HG03457 (cell line): ENCODE measurements around the gene ZNF697.
"Not testable (repeated sequence)": the region's sequence is repeated elsewhere in the genome, so short reads cannot be mapped to it uniquely, and the experiment has no call there.

ENCODE experiments used
- ATAC-seq: cut with Tn5 transposase; IDR thresholded peaks from one replicate; pipeline ENCODE4 v1.9.1; 2021; ENCODE audit warnings: moderate number of reproducible peaks; ENCODE audit not compliant: unreplicated experiment

The ZNF697 gene

DNA sequence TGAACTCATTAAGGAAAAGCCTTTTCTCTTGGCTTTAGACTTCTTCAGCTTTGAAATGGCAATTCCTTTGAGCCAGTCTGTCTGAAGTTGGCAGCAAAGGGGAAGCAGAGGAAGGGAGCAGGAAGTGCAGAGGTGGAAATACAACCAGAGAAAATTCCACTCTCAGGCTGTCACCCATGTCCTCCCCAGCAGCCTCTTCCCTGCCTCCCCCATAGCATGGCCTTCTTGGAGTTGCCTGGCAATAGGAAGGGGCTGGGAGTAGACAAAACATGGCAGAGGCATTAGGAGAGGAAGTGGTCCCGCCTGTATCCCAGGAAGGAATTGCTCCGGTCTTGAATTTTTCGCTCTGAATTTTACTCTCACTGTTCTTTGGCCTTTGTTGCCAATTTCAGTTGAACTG lies 44.8 kb downstream of the ZNF697 start:
- ATAC-seq: not testable (repeated sequence)

DNA sequence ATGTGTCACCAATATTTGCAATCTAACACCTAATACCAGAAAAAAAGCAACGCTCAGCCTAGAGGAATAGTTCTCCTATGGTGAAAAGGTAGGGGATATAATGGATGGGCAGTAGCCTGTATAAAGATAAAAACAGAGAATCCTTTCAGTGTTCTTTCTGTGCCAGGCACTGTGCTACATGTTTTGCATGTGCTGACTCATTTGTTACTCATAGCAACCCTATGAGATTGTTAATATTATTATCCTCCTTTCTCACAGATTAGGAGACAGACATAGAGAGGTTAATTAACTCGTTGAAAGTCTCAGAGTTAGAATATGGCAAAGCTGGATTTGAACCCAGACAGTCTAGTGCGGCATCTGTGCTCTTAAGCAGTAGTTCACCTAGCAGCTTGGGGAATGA lies 45.3 kb downstream of the ZNF697 start:
- ATAC-seq: not testable (repeated sequence)

DNA sequence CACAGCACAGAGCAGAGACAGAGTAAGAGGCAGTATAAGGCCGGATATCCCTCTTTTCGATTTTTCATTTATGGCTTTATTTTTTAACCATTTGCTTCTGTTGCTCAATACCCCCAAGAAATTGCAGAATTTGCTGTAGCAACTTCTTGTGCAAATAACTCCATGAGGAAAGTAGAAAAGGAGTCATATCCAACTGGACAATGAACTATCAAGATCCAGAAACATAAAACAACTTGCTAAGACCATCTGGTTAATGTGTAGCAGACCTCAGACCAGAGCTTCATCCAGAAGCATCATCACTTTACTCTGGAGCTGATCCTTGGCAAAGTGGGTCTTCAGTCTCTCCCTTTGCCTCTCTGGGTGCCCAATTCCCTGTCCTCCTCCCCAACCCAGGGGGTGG lies 45.9 kb downstream of the ZNF697 start:
- ATAC-seq: no peak

DNA sequence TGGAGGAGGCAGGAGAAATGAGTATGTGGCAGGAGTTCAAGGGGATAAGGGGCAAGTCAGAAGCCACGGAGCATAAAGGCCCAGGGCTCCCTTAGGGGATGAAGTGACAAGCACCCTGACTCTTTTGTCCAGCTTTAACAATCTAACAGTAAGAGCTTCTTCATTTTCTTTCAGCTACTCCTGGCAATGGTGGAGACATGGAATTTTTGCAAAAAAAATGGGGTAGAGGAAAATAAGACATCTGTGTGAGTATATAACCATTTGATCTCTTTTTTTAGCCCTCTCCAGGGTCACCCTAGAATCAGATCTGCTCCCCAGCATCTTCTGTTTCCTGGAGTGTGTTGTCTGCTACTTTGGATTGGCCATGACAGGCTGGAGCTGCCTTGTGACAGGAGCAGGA lies 47.1 kb downstream of the ZNF697 start:
- ATAC-seq: no peak

DNA sequence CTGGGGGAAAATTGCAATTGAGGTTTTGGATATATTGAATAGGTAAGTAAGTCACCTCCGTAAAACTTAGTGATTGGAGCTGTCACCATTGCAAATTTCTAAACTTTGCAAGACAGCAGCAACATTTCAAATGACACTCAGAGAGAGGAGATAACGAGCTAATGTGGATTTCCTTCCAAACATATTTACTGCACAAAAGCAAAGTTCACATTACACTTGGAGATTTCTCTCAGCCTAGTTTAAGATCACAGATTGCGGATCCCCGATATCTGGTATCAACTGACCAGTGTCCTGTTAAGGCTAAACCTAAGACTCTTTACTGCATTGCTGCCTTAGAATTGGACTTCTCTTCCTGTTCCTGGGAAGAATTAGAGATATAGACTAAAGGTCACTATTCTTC lies 47.5 kb downstream of the ZNF697 start:
- no peak for ATAC-seq

DNA sequence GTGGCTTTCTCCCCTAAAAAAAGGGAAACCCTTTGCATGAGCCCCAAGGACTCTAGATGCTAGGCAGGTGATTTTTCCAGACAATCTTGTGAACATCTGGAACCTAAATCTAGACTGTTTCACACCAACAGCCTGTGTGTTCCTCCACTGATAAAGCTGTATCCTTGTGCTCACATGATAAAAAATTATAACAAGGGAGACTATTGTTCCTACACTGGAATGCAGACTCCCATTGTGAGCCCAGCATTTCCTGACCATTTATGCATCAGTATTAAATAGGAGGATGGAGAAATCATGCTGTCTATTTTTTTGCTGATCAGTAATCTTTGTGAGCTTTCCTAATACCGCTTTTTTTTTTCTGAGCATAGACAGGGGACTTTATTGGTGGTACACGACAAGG lies 52.5 kb downstream of the ZNF697 start:
- no peak for ATAC-seq

DNA sequence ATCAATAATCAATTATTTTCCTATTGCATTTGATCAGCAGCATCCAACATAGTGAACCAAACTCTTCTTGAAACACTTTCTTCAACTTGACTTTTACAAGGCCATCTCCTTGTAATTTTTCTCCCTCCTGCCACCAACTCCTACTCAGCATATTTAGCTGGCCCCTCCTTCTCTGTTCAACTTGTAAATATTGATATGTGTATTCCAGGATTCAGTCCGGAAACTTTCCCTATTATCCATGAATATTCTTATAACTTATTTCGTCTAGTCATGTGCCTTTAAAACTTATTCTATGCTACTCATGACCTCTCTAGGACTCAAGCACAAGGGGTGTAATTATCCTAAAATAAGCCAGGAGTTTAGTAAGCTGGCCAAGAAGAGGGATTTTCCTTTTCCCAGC lies 52.9 kb downstream of the ZNF697 start:
- ATAC-seq: no peak

DNA sequence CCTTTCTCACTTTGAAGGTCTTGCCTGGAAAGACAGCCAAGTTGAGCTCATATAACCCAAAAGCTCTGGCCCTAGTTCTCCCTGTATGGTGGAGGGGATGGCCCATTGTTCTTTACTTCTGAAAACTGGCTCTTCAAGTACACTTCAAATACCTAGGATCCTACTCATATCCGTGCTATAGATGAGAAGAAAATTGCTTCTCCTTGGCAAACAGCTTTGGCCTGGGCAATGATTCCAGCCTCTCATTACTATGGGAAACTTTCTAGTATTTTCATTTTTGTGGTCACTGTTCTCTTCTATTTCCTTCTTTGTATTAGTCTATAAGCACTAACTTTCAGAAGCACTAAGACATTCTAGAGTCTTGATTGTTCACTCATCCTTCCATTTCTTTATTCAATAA lies 53.7 kb downstream of the ZNF697 start:
- no peak for ATAC-seq

DNA sequence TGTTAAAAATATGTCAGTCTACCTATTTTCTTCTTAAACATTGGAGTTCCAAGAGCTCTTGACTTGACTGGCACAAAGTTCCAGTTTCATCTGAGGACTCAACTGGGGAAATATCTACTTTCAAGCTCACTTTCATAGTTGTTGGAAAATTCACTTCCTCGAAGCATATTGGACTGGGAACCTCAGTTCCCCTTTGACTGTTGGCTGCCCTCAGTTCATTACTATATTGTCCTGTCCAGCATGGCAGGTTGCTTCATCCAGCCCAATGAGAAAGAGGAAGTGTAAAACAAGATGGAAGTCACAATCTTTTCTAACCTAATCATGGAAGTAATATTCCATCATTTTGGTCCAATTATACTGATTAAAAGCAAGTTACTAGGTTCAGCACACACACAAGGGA lies 54.3 kb downstream of the ZNF697 start:
- no peak for ATAC-seq

DNA sequence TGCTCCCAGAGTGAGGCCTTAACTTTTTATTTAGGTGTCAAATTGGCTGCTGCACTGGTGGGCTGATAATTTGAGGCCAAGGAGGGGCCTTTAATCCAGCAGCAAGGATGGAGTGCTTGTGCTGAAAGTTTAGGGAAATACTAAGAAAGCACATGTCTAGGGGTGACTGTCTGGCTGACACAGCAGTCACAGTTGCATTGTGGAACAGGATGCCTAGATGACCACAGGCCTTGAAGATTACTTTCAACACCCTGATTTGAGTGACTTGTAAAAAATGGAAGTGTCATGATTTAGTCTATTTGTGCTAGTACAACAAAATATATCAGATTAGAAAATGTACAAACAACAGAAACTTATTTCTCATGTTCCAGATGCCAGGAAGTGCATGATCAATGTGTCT lies 57.7 kb downstream of the ZNF697 start:
- ATAC-seq: no peak

DNA sequence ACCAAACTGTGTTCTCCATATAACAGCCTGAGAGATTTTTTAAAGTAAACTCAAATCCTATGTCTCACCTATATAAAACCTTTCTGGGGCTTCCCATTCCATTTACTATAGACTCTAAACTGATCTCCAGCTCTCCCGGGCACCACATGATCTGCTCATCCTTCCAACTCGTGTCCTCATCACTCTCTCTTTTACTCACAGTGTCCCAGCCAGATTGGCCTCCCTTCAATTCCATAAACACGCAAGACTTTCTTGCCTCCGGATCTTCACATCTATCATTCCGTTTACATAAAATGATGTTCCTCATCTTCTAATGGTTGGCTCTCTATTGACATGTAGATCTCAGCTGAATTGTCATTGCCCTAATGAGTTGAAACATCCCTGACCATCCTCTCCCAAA lies 59.4 kb downstream of the ZNF697 start:
- ATAC-seq: no peak

DNA sequence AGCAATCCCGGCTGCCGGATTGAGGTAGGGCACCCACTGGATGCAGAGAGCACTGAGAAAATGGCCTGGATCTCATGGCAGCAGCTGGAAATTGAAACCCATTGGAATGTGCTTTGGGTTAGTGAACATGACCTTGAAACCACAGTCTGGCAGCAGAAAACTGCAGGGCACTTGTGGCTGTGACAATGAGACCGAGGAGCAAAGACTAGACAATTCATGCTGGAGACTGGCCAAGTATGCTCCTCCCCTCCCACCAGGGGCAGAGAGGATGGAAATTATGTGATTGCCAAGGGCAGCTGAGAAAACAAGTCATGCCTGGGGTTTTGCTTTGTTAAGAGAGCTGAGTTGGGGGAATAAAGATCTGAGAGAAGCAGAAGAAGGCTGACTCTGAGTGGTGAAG lies 60.7 kb downstream of the ZNF697 start:
- ATAC-seq: no peak

DNA sequence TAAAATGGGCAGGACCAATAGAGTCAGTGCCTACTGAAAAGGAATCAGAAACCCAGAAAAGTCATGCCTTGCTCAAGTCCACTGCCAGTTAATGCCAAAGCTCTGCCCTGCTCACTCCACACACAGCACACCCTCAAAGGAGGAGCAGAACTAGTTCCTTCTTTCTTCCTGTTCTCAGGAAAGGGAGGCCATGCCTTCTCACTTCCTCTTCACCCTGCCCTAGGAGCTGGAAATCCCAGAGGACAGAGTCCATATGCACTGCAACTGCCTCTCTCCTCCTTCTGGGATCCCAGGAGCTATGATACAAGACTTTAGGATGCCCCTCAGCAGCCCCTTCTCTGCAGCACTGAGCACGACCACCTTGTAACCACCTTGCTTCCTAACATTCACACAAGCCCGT lies 62.3 kb downstream of the ZNF697 start:
- ATAC-seq: not testable (repeated sequence)

DNA sequence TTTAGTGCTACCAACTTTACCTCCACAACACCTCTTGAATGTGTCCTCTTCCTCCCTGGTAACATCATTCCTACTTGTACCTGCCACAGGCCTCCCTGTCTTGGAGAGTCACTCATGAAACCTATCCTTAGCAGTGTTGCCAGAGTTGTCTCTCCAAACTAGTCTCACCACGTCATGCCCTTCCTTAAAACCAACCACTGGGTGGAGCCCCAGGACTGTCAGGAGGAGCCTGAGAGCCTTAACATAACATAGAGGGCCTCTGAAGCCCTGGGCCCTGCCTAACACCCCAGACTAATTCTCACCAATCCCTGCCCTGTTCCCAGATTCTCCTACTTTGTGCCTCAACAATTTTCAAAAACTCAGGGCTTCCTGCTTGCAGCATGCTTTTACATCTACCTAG lies 65.3 kb downstream of the ZNF697 start:
- no peak for ATAC-seq

DNA sequence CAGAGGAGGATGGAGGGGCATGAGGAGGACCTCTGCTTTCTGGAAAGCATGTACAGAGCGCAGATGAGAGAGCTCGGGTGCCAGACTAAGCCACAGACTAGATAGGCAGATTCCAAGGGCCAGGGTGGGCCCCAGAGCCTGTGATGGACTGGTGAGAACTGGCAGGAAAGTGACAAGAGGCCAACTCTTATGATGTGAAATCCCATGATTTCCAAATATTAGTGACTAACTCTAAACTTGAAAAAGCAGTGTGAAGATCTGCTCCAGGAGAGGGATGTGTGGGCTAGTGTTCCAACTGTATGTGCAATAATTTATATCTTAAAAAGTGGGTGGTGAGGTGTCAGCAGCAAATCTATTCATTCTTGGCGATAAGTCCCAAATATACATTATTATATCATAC lies 67.0 kb downstream of the ZNF697 start:
- not testable (repeated sequence) for ATAC-seq

DNA sequence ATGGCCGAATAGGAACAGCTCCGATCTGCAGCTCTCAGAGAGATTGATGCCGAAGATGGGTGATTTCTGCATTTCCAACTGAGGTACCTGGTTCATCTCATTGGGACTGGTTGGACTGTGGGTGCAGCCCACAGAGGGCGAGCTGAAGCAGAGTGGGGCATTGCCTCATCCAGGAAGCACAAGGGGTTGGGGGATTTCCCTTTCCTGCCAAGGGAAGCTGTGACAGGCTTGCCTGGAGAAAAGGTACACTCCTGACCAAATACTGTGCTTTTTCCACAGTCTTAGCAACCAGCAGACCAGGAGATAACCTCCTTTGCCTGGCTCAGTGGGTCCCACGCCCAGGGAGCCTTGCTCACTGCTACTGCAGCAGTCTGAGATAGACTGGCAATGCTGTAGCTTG lies 74.2 kb downstream of the ZNF697 start:
- no peak for ATAC-seq

DNA sequence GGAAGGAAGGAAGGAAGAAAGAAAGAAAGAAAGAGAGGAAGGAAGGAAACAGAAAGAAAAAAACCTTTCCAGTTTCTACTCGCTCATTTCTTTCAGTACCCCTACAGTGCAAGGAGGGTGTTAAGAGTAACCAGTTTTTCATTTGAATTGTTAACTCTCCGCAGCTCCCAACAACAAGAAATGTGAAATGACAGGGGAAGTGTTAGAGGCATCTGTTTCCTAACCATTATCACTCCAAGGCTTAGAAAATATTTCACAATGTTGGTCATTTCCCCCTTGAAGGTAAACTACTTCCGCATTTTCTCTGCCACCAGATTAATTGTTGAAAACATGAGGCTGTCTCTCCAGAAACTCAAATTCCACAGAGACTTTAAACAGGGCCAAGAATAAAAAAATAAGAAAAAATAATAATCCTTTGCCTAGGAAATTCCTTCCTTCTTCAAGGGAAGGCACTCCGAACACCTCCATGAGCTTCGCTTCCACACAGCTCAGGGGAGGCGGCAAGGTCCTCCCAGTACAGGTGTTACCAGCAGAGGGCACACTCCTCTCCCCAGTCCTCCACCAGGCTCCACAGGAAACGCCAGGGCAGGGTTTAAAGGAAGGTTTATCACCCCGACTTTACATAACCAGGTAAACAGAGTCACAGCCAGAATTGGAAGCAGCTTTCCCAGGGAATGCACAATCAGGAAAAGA lies 78.0 kb downstream of the ZNF697 start:
- not testable (repeated sequence) for ATAC-seq
